ENCODE results near the gene GPR160. TPM values are rescaled to one million over a fixed set of nuclear protein-coding genes. Genes with fewer than 3 reads are reported as not detected.

The GPR160 gene
- total RNA-seq, 1 donor from 2014 or later: 22.3 TPM

- intact Hi-C loops (cut with DNase I): no loop called here
- TF ChIP-seq CTCF (IDR thresholded peaks at IDR 0.05): no peak
- DNase-seq (no peak), ATAC-seq (no peak)
- Histone ChIP-seq H3K27me3 (no peaks in the 10 kb centered on the region), H3K36me3 (peaks cover 30% of the 10 kb centered on the region), H3K27ac (no peak overlapping the region), H3K4me1 (no peaks in the 10 kb centered on the region), H3K4me3 (no peak overlapping the region), H3K9me3 (no peaks in the 10 kb centered on the region)
These were observed 43.4 kb downstream of the GPR160 start for GRCh38 chr3:170081079-170081741.

- DNase-seq (no peak), ATAC-seq (no peak)
- Histone ChIP-seq H3K9me3 (no peaks in the 10 kb centered on the region), H3K27ac (no peak overlapping the region), H3K27me3 (no peaks in the 10 kb centered on the region), H3K4me3 (no peak overlapping the region), H3K4me1 (no peaks in the 10 kb centered on the region), H3K36me3 (peaks cover 40% of the 10 kb centered on the region)
- TF ChIP-seq CTCF (IDR thresholded peaks at IDR 0.05): no peak
- intact Hi-C loops (cut with DNase I): no loop called here
These were observed 45.5 kb downstream of the GPR160 start for GRCh38 chr3:170083343-170083742.

- no peak overlapping the region for H3K4me3 ChIP-seq
These were observed 47.6 kb downstream of the GPR160 start for GRCh38 chr3:170085396-170085795.

GRCh38 chr3:170089862-170090600 is 52.2 kb downstream of the GPR160 start:
- Histone ChIP-seq H3K4me1 (peaks cover 7% of the 10 kb centered on the region), H3K36me3 (peaks cover 45% of the 10 kb centered on the region), H3K4me3 (no peak overlapping the region), H3K9me3 (no peaks in the 10 kb centered on the region), H3K27me3 (no peaks in the 10 kb centered on the region), H3K27ac (no peak overlapping the region)
- DNase-seq: no peak
- no peak for TF ChIP-seq CTCF (IDR thresholded peaks at IDR 0.05)
- intact Hi-C loops (cut with DNase I): no loop called here
- peak; percentile 55 for ATAC-seq

More at GRCh38 chr3:170085396-170085795, 47.6 kb downstream of the GPR160 start:
- Histone ChIP-seq H3K9me3 (no peaks in the 10 kb centered on the region), H3K36me3 (peaks cover 40% of the 10 kb centered on the region), H3K27ac (no peak overlapping the region), H3K4me1 (peaks cover 4% of the 10 kb centered on the region), H3K27me3 (no peaks in the 10 kb centered on the region)
- no peak for TF ChIP-seq CTCF (IDR thresholded peaks at IDR 0.05)
- ATAC-seq: no peak
- intact Hi-C loops (cut with DNase I): no loop called here
- DNase-seq: no peak

- intact Hi-C loops (cut with DNase I): no loop called here
- TF ChIP-seq CTCF (IDR thresholded peaks at IDR 0.05): no peak
- no peak for DNase-seq
- H3K27me3 ChIP-seq: no peaks in the 10 kb centered on the region
- peaks cover 46% of the 10 kb centered on the region for H3K36me3 ChIP-seq
- H3K4me3 ChIP-seq: no peak overlapping the region
- no peaks in the 10 kb centered on the region for H3K9me3 ChIP-seq
- no peak for ATAC-seq
- peaks cover 7% of the 10 kb centered on the region for H3K4me1 ChIP-seq
- no peak overlapping the region for H3K27ac ChIP-seq
These were observed 52.8 kb downstream of the GPR160 start for GRCh38 chr3:170090601-170090981.
